Cardiac fibroblast (primary cell): ENCODE measurements around the gene CAVIN1.
"Not testable (repeated sequence)": the region's sequence is repeated elsewhere in the genome, so short reads cannot be mapped to it uniquely, and the experiment has no call there.

Experiments used
- DNase-seq, 2 donors: peaks; one replicate each; pipeline versions ENCODE4 v3.0.0 to v3.0.0-alpha.2; 2010; ENCODE audit warnings: low read depth in 2 of 2
- H3K4me3 ChIP-seq, 2 donors: replicated peaks in 1 of 2; 1 replicate in 1 of 2; 2 replicates in 1 of 2; pipeline ENCODE4 v1.5.1; 2011; ENCODE audit warnings: low read depth in 2 of 2, low read length in 2 of 2, mild to moderate bottlenecking in 2 of 2, moderate library complexity in 1 of 2
- CTCF ChIP-seq: IDR thresholded peaks from one replicate; pipeline ENCODE4 v1.5.1; 2011; ENCODE audit warnings: low read depth, mild to moderate bottlenecking, low read length, inconsistent platforms

Gene CAVIN1

GRCh38 chr17:42458497-42459255 is 35.6 kb upstream of the CAVIN1 start, which contains the start of gene ATP6V0A1:
Gene ATP6V0A1, plus strand, starts transcription at chr17:42458878. Its CDS starts 2,017 bp downstream, at chr17:42460895.
- DNase-seq, result peak; percentile 82 to 91
- no peak for TF ChIP-seq CTCF
- H3K4me3 ChIP-seq, result peak within 1 kb of the TSS; percentile 75 to 85

- TF ChIP-seq CTCF, result no peak
- H3K4me3 ChIP-seq, result no peak overlapping the region
Measured at GRCh38 chr17:42457107-42457792, 34.2 kb upstream of the CAVIN1 start.

GRCh38 chr17:42456223-42457106 is 33.4 kb upstream of the CAVIN1 start:
- no peak for TF ChIP-seq CTCF
- peak overlapping the region in 1 of 2 donors; percentile 21 for H3K4me3 ChIP-seq
- peak; percentile 83 to 90 for DNase-seq

More at GRCh38 chr17:42457107-42457792, 34.2 kb upstream of the CAVIN1 start:
- DNase-seq, result peak in 1 of 2 donors; percentile 13

GRCh38 chr17:42454987-42455386 is 31.9 kb upstream of the CAVIN1 start:
- DNase-seq, H3K4me3 ChIP-seq: not testable (repeated sequence)

GRCh38 chr17:42453439-42453838 is 30.4 kb upstream of the CAVIN1 start:
- TF ChIP-seq CTCF, result no peak
- no peak for DNase-seq
- H3K4me3 ChIP-seq, result no peak overlapping the region

GRCh38 chr17:42451270-42451669 is 28.2 kb upstream of the CAVIN1 start:
- H3K4me3 ChIP-seq, DNase-seq: not testable (repeated sequence)

GRCh38 chr17:42449838-42450237 is 26.8 kb upstream of the CAVIN1 start:
- DNase-seq, result not testable (repeated sequence)

GRCh38 chr17:42449176-42449575 is 26.1 kb upstream of the CAVIN1 start:
- not testable (repeated sequence) for H3K4me3 ChIP-seq, DNase-seq

More at GRCh38 chr17:42449838-42450237, 26.8 kb upstream of the CAVIN1 start:
- not testable (repeated sequence) for H3K4me3 ChIP-seq
